ENCODE measurements around the gene SZT2.
A peak's percentile ranks its signal among the peaks of the same experiment; 100 is the strongest.
"Not testable (repeated sequence)": the region's sequence is repeated elsewhere in the genome, so short reads cannot be mapped to it uniquely, and the experiment has no call there.

The SZT2 gene

DNA sequence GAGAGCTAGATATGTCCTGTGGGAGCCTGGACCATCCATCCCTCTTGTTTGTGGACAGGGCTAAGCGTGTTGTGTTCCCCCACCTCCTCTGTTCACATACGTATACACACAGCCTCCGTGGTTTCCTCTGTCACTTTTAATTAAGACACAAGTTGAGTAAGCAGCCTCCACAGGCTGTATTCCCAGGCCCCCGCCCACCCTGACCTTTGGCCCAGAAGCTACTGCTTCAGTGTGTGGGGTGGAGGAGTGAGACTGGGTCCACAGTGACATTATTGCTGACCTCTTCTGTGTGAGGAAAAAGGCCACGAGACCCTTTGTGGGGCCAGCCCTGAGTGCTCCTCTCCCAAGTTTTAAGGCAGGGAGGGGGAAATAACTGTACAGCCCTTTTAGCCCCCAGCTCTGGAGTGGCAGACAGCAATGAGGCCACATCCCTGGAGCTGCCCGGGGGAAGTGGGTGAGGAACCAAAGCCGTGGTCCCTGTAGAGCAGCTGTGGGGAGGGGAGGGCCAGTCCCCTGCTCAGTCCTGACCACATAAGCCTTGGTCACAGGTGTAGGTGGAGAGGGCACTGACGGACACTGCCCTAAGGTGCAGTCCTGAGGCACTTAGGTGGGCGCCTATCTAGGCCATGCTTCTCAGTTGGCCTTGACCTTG is 26.3 kb upstream of the SZT2 start:
- DNase-seq (ENCODE audit: low read depth), result no peak

DNA sequence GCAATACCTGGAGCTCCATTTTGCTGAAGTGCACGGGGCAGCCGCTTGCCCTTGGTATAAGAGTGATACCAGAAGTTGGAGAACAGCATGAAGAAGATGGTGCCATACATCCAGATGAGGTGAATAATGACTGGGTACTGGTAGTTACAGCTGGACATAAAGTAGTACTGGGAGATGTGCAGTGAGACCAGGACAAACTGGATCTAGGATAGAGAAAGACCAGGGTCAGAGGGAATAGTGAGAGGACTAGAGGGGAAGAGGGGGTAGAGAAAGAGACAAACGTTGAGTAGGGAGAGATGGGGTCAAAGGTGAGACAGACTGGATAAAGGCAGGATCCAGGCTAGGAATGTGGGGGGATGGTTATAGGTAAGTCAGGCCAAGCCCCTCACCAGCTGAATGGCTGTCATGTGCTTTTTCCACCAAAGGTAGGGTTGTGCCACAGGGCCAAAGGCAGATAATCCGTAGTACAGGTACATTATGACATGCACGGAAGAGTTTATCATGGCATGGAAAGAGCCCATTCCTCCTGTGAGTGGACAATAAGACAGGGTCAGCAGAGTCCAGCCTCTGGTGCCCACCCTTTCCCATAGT is 25.7 kb upstream of the SZT2 start:
- DNase-seq (ENCODE audit: low read depth), result no peak

DNA sequence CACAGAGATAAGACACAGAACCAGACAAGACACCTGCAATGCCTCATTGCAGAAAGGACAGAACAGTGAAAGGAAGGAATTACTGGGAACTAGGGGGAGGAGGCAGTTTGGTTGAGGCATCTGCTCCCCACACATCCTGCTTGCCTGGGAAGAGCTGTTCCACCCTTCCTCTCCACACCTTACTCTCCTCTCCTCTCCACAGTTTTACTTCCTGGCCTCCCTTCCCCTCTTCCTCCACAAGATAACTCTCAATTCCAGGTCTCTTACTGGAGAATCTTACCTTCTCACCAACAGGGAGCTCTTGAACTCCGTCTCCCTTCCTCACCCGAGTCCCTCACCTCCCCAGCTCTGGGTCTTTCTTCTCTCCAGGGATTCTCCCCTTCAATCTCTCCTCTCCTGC is 24.0 kb upstream of the SZT2 start:
- no peak for DNase-seq (ENCODE audit: low read depth)

DNA sequence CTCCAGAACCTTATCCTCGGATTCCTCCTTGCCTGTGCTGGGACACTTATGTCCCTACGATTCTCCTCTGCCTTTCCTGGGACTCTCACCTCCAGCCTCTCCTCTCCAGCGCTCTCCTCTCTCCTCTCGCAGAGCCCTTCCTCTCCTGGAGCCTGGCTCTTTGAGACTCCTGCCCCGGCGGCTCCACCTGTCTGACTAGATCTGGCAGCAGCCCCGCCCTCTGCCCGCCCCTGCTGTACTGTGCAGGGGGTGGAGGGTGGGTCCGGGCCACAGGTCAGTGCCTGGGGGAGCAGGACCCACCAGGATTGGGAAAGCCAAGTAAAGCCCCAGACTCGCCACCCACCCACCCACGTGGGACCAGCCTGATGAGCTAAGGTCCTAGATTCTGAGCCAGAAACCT is 23.5 kb upstream of the SZT2 start:
- DNase-seq (ENCODE audit: low read depth), result no peak

GRCh38 chr1:43366601-43367025 is 23.1 kb upstream of the SZT2 start:
- no peak for DNase-seq (ENCODE audit: low read depth)

- DNase-seq (ENCODE audit: low read depth), result no peak
Observed at GRCh38 chr1:43367026-43367903, 22.4 kb upstream of the SZT2 start.

DNA sequence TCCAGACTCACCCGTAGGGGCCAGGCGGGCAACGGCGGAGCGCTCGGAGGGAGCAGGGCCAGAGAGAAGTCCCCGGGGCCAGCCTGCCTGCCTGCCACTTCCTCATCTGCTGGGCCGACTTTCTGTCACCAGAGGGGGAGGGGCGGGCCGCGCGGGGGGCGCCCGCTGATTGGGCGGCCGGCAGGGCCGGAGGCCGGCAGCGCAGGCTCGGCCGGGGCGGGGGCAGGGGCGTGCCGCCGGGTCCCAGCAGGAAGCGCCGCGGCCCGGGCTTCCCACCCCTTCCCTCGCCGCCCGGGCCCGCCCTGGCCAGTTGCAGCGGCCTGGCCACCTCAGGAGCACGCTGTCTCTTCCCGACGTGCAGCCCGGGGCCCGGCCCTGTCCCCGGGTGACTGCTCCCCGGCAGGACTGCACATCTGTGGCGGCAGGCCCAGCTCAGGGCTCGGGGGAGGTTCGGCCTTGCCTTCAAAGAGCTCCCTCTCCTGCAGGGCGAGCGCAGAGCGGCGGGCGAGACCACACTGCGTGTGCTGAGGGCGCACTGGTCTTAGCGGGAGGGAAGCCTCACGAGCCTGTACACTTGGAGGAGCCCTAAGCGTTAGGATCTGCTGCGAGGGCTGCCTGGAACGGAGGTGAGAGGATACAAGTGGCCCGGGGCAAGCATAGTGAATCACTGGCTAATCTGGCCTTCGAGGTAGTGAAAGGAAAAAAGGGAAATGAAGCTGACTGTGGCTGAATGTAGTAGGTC is 21.6 kb upstream of the SZT2 start, which contains the start of gene ELOVL1:
ELOVL1 (minus strand) TSS at position 108 of the 742 bp plus-strand sequence. CDS start 2,402 bp downstream, outside the sequence.
- DNase-seq (ENCODE audit: low read depth), result peak; percentile 79

- no peak for DNase-seq (ENCODE audit: low read depth)
Observed at GRCh38 chr1:43368646-43369020, 21.1 kb upstream of the SZT2 start.

DNA sequence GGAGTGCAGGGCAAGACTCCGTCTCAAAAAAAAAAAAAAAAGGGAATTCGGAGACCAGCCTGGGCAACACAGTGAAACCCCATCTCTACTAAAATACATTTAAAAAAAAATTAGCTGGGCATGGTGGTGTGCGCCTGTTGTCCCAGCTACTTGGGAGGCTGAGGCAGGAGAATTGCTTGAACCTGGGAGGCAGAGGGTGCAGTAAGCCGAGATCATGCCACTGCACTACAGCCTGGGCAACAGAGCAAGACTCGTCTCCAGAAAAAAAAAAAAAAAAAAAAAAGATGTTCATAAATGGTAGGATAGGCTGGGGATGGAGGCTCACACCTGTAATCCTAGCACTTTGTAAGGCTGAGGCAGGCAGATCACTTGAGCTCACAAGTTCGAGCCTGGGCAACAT is 19.9 kb upstream of the SZT2 start:
- DNase-seq (ENCODE audit: low read depth), result not testable (repeated sequence)

DNA sequence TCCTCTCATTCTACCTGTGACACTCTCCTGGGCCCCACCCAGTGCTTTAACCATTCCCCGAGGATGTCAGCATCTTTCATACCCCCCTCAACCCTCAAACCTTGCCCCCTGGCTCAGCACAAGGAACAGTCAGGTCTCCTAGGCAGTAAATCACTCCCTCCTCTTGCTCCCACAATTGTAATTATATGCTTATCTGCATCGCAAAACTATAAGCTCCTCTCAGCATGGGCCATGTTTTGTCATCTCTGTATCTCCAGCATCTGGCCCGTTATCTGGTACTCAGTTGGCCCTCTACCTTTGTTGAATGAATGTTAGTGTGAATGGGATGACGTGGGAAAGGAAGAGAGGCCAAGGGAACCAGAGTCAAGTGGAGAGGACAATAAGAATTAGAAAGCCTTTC is 19.1 kb upstream of the SZT2 start:
- DNase-seq (ENCODE audit: low read depth), result no peak

DNA sequence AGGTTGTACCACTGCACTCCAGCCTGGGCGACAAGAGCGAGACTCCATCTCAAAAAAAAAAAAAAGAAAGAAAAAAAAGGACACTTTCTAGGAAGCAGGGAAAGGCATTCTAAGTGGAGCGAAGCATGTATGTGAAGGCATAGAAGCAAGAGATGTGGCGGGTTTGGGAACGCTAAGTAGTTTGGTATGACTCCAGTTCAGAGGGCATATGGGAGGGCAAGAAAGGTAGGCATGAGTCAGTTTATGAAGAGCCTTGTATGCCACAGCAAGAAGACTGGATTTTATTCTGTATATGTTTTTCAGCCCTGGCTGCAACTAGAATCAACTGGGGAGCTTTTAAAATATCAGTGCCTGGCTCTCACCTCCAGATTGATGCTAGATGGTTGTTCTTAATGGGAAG is 17.5 kb upstream of the SZT2 start:
- no peak for DNase-seq (ENCODE audit: low read depth)

DNA sequence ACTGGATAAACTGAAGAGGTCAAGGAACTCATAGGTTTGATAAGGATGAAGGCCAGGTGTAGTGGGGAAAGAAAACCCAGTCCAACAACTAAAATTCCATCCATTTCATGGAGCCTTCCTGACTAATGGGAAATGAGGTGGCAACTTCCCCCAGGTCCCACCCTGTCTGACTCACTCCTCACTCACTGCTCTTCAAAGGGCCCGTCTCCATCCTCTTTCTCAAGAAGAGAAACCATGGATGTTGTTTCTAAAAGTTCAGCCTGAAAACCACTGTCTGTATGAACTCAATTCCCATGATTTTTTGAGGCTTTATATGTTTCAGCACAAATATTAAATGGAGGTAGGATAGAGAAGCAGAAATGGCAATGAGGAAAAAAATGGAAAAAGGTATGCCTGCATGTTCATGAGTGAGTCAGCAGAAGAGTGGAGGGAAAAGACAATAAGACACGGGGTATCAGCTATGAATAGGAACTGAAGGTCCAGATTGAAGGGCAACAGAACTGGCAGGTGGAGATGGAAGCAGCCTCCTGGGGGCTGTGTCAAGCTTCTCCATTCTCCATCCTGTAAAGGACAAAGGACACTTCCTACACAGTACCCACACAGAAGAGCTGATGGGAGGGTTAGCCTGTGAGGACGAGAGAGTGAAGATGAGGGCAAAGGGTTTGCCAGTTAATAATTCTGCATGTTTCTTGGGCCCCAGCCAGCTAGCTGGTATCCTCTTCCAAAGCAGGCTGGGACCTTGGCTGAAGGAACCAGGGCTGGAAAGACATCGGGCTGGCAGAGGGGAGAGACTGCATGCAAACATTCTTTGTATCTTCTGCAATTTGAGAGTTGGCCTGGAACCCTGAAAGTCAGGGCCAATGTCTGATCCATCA is 16.4 kb upstream of the SZT2 start:
- no peak for DNase-seq (ENCODE audit: low read depth)

DNA sequence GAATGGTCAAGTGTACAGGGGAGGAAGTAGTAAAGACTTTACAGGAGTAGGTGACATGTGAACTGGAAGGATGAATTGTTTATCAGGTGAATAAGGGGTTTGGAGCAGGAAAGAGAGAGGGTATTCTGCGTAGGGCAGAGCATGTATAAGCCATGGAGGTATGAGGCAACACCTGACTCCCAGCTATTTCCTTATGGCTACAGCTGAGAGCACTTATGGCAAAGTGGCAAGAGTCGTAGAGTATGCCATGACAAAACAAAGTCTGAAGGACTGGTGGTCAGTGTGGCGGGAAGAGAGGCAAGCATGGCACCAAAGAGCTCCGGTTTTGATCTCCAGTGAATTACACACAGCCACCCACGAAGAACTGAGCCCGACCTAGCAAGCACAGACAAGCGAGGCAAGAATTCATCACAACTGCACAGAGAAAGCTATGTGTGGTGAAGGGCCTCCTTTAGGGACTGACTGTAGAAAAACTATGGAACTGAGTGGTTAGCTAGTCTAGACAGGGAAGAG is 12.9 kb upstream of the SZT2 start:
- DNase-seq (ENCODE audit: low read depth), result no peak

- DNase-seq (ENCODE audit: low read depth), result no peak
Observed at GRCh38 chr1:43377831-43378230, 11.9 kb upstream of the SZT2 start.

- DNase-seq (ENCODE audit: low read depth), result no peak
Observed at GRCh38 chr1:43379476-43379875, 10.2 kb upstream of the SZT2 start.

- DNase-seq (ENCODE audit: low read depth), result no peak
Observed at GRCh38 chr1:43381612-43382011, 8.1 kb upstream of the SZT2 start.

- no peak for DNase-seq (ENCODE audit: low read depth)
Observed at GRCh38 chr1:43382027-43382779, 7.5 kb upstream of the SZT2 start.

DNA sequence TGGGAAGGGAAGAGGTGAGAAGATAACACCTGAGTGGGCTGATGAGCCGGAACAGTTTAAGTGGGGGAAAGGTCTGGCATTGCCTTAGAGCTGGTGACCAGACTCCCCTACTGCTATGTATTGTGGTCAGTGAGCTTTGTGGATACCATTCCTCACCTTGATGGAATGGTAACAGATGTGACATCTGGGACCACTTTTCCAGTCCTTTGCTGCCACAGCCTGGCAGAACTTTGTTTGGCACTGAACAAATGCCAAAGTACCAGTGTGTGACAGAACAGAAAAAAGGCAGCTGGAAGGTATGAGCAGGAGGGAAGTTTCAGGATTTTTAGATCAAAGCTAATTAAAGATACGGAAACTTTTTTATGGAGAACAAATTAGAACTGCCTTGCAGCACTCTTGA is 6.2 kb upstream of the SZT2 start:
- DNase-seq (ENCODE audit: low read depth), result no peak

GRCh38 chr1:43386676-43387075 is 3.0 kb upstream of the SZT2 start:
- DNase-seq (ENCODE audit: low read depth), result no peak

- no peak for DNase-seq (ENCODE audit: low read depth)
Observed at GRCh38 chr1:43387976-43388599, 1.6 kb upstream of the SZT2 start.
